ENCODE data around the gene USP25. TPM values are rescaled to one million over a fixed set of nuclear protein-coding genes. Genes with fewer than 3 reads are reported as not detected.

The USP25 gene
- polyA plus RNA-seq, 5 donors, result 27.7 to 54.6 (median 45.9) TPM

GRCh38 chr21:15764878-15765277 lies 35.1 kb downstream of the USP25 start:
- no peak for DNase-seq

GRCh38 chr21:15766952-15767603 lies 37.3 kb downstream of the USP25 start:
- no peak for DNase-seq

GRCh38 chr21:15768045-15768601 lies 38.3 kb downstream of the USP25 start:
- DNase-seq, result no peak

GRCh38 chr21:15768853-15769252 lies 39.1 kb downstream of the USP25 start:
- no peak for DNase-seq

GRCh38 chr21:15771311-15771710 lies 41.5 kb downstream of the USP25 start:
- DNase-seq, result no peak

GRCh38 chr21:15772654-15773053 lies 42.9 kb downstream of the USP25 start:
- DNase-seq, result no peak

GRCh38 chr21:15774590-15774989 lies 44.8 kb downstream of the USP25 start:
- no peak for DNase-seq

- no peak for DNase-seq
These were observed 45.5 kb downstream of the USP25 start for GRCh38 chr21:15775291-15775690.

- DNase-seq, result no peak
These were observed 46.2 kb downstream of the USP25 start for GRCh38 chr21:15775981-15776380.

- DNase-seq, result no peak
These were observed 47.0 kb downstream of the USP25 start for GRCh38 chr21:15776818-15777217.

GRCh38 chr21:15781986-15782385 lies 52.2 kb downstream of the USP25 start:
- DNase-seq, result no peak

GRCh38 chr21:15788847-15789523 lies 59.2 kb downstream of the USP25 start:
- no peak for DNase-seq

GRCh38 chr21:15793109-15793508 lies 63.3 kb downstream of the USP25 start:
- no peak for DNase-seq

GRCh38 chr21:15793550-15794235 lies 63.9 kb downstream of the USP25 start:
- no peak for DNase-seq

GRCh38 chr21:15794277-15794912 lies 64.6 kb downstream of the USP25 start:
- DNase-seq, result no peak

GRCh38 chr21:15795533-15795932 lies 65.8 kb downstream of the USP25 start:
- no peak for DNase-seq

- no peak for DNase-seq
These were observed 68.0 kb downstream of the USP25 start for GRCh38 chr21:15797577-15798363.

GRCh38 chr21:15801352-15801863 lies 71.6 kb downstream of the USP25 start:
- DNase-seq, result no peak

GRCh38 chr21:15804247-15805005 lies 74.6 kb downstream of the USP25 start:
- DNase-seq, result no peak

GRCh38 chr21:15809065-15809464 lies 79.3 kb downstream of the USP25 start:
- no peak for DNase-seq

Measured in right lung (tissue), 5 donors.